ENCODE results near the gene DTWD2. TPM values are rescaled to one million over a fixed set of nuclear protein-coding genes. Genes with fewer than 3 reads are reported as not detected.

The DTWD2 gene
- total RNA-seq, 1 experiment from 2014 or later = 10.0 TPM

DNA sequence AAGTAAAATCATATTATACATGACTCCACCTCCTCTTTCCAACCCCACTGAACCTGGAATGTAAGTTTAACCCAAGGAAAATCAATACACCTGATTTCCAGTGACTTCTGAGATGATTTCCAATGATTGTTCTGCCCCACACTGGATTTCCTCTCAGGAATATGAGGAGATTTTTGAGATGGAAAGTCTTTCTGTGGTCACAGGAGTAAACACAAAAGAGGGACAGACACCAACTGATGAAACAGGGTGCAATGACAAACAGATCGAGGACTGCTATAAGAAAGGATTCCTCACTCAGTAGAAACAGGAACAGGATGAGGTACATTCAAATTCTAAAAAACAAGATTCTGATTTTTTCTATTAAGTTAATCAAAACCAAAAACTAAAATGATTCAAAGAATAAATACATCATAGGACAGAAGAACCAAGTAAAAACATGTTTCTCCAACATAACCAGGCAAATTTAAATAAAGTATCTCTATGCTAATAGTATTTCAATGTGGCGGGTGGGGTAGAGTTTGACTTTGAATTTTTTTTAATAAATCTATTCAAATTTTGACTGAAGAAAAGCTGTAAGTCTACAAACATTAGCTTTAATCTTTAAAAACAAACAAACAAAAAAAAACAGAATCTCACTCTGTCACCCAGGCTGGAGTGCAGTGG is 42.1 kb downstream of the DTWD2 start:
- no TSS peak for BruUV-seq (replicated peaks)
- intact Hi-C loops (cut with micrococcal nuclease; ENCODE audit: unreplicated experiment) = no loop called here
- Histone ChIP-seq H3K4me3 (ENCODE audit: low read depth in 2 of 2, low read length in 2 of 2) (no peak overlapping the region), H3K4me1 (ENCODE audit: control insufficient read depth, insufficient read depth, low read length) (no peaks in the 10 kb centered on the region), H3K27me3 (ENCODE audit: control insufficient read depth, insufficient read depth, low read length) (no peaks in the 10 kb centered on the region), H3K36me3 (ENCODE audit: control insufficient read depth, insufficient read depth, low read length) (no peaks in the 10 kb centered on the region), H3K27ac (ENCODE audit: low read length) (no peak overlapping the region), H3K9me3 (ENCODE audit: control insufficient read depth, insufficient read depth, low read depth, low read length) (no peaks in the 10 kb centered on the region)
- ChIA-PET CTCF (interaction anchor here (0.5 to 0.6 kb wide), 2 partner anchors 275 to 426 kb away, joined by 3 to 5 read pairs; no protein-coding TSS in a partner anchor), POLR2A (no interaction called here)
- in situ Hi-C loops (cut with HindIII; ENCODE audit: low pct_unique_long_range_greater_than_20kb, low sequenced_read_pairs) = no loop called here
- ATAC-seq (no peak), DNase-seq (ENCODE audit: low read depth, low spot score) (peak; percentile 5)
- TF ChIP-seq SIN3A (IDR thresholded peaks at IDR 0.05; ENCODE audit: borderline replicate concordance, insufficient read depth, low read depth, low read length) = no peak
- no peak for TF ChIP-seq POLR2AphosphoS5 (IDR thresholded peaks at IDR 0.05; ENCODE audit: low read depth, low read length)
- TF ChIP-seq, protein P1, sequence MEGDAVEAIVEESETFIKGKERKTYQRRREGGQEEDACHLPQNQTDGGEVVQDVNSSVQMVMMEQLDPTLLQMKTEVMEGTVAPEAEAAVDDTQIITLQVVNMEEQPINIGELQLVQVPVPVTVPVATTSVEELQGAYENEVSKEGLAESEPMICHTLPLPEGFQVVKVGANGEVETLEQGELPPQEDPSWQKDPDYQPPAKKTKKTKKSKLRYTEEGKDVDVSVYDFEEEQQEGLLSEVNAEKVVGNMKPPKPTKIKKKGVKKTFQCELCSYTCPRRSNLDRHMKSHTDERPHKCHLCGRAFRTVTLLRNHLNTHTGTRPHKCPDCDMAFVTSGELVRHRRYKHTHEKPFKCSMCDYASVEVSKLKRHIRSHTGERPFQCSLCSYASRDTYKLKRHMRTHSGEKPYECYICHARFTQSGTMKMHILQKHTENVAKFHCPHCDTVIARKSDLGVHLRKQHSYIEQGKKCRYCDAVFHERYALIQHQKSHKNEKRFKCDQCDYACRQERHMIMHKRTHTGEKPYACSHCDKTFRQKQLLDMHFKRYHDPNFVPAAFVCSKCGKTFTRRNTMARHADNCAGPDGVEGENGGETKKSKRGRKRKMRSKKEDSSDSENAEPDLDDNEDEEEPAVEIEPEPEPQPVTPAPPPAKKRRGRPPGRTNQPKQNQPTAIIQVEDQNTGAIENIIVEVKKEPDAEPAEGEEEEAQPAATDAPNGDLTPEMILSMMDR (IDR thresholded peaks at IDR 0.05) = no peak
- no peak for TF ChIP-seq TCF7L2 (IDR thresholded peaks at IDR 0.05; ENCODE audit: low read depth, low read length)
- TF ChIP-seq, protein P2, sequence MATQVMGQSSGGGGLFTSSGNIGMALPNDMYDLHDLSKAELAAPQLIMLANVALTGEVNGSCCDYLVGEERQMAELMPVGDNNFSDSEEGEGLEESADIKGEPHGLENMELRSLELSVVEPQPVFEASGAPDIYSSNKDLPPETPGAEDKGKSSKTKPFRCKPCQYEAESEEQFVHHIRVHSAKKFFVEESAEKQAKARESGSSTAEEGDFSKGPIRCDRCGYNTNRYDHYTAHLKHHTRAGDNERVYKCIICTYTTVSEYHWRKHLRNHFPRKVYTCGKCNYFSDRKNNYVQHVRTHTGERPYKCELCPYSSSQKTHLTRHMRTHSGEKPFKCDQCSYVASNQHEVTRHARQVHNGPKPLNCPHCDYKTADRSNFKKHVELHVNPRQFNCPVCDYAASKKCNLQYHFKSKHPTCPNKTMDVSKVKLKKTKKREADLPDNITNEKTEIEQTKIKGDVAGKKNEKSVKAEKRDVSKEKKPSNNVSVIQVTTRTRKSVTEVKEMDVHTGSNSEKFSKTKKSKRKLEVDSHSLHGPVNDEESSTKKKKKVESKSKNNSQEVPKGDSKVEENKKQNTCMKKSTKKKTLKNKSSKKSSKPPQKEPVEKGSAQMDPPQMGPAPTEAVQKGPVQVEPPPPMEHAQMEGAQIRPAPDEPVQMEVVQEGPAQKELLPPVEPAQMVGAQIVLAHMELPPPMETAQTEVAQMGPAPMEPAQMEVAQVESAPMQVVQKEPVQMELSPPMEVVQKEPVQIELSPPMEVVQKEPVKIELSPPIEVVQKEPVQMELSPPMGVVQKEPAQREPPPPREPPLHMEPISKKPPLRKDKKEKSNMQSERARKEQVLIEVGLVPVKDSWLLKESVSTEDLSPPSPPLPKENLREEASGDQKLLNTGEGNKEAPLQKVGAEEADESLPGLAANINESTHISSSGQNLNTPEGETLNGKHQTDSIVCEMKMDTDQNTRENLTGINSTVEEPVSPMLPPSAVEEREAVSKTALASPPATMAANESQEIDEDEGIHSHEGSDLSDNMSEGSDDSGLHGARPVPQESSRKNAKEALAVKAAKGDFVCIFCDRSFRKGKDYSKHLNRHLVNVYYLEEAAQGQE (IDR thresholded peaks at IDR 0.05; ENCODE audit: insufficient read depth in 1 of 2, low read depth in 2 of 2, low read length in 1 of 2) = no peak

DNA sequence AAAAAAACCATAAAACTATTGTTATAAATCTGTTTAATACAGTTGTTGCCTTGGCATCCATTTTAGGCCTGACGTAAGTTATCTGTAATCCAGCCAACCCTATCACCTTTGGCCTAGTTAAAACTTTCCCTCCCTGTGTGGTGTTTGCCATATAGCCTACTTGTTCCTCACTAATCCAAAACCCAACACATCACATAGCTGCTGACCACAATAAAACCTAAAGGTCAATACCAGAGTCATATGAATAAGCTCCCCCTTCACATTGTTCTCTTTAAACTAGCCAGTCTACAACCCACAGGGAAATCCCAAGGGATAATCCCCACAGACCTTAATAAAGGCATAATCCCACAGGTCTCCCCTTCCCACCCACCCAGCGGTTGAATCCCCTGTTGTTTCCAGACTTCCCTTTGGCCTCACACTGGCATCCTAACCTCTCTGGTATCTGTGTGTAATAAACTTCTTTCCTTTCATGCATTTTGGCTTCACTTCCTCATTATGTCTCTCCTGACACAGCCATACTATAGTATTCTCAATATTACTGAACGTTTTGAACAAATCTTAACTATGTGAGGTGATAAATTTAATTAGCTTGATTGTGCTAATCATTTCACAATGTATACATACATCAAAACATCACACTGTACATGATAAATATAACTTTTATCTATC is 50.8 kb downstream of the DTWD2 start:
- no peak for DNase-seq (ENCODE audit: low read depth, low spot score)
- Histone ChIP-seq H3K4me1 (ENCODE audit: control insufficient read depth, insufficient read depth, low read length) (no peaks in the 10 kb centered on the region), H3K27ac (ENCODE audit: low read length) (no peak overlapping the region), H3K9me3 (ENCODE audit: control insufficient read depth, insufficient read depth, low read depth, low read length) (no peaks in the 10 kb centered on the region), H3K36me3 (ENCODE audit: control insufficient read depth, insufficient read depth, low read length) (no peaks in the 10 kb centered on the region), H3K4me3 (ENCODE audit: low read depth in 2 of 2, low read length in 2 of 2) (no peak overlapping the region), H3K27me3 (ENCODE audit: control insufficient read depth, insufficient read depth, low read length) (no peaks in the 10 kb centered on the region)
- CTCF ChIA-PET = no interaction called here
- ATAC-seq = no peak
- intact Hi-C loops (cut with micrococcal nuclease; ENCODE audit: unreplicated experiment) (loop anchor here (5.0 kb wide), 1 partner anchor 475 kb away; no protein-coding TSS in a partner anchor), in situ Hi-C loops (cut with HindIII; ENCODE audit: low pct_unique_long_range_greater_than_20kb, low sequenced_read_pairs) (no loop called here)
- POLR2A ChIA-PET = no interaction called here
- BruUV-seq (replicated peaks) = no TSS peak
- TF ChIP-seq SIN3A (IDR thresholded peaks at IDR 0.05; ENCODE audit: borderline replicate concordance, insufficient read depth, low read depth, low read length) (no peak), TCF7L2 (IDR thresholded peaks at IDR 0.05; ENCODE audit: low read depth, low read length) (no peak), POLR2AphosphoS5 (IDR thresholded peaks at IDR 0.05; ENCODE audit: low read depth, low read length) (no peak)
- TF ChIP-seq, protein P2 (IDR thresholded peaks at IDR 0.05; ENCODE audit: insufficient read depth in 1 of 2, low read depth in 2 of 2, low read length in 1 of 2) = no peak
- TF ChIP-seq, protein P1 (IDR thresholded peaks at IDR 0.05) = no peak
